H1 (cell line): ENCODE data around the gene PRKCH. TPM values are rescaled to one million over a fixed set of nuclear protein-coding genes. Genes with fewer than 3 reads are reported as not detected.

Experiments used
- POLR2A ChIP-seq, 2 experiments: IDR thresholded peaks; 1 replicate in 1 of 2; 2 replicates in 1 of 2; pipeline ENCODE4 v1.6.1; 2011; ENCODE audit warnings: low read depth in 2 of 2, low read length in 2 of 2, mild to moderate bottlenecking in 2 of 2; ENCODE audit errors: control extremely low read depth in 1 of 2
- POLR2AphosphoS5 ChIP-seq: IDR thresholded peaks from 2 replicates; pipeline ENCODE4 v1.6.1; 2011; ENCODE audit warnings: low read depth, low read length
- RXRA ChIP-seq: IDR thresholded peaks from 2 replicates; pipeline ENCODE4 v1.6.1; 2011; ENCODE audit warnings: low read depth, mild to moderate bottlenecking, low read length, moderate library complexity; ENCODE audit not compliant: insufficient read depth
- SAP30 ChIP-seq: fragments of 300-600 bp; sonication (generic); IDR thresholded peaks from 2 replicates; pipeline ENCODE4 v1.7.1; 2012; ENCODE audit warnings: low read length, moderate library complexity, mild to moderate bottlenecking, inconsistent platforms; ENCODE audit not compliant: insufficient read depth, insufficient replicate concordance
- SIN3A ChIP-seq, 2 experiments: IDR thresholded peaks in 1 of 2; conservative IDR thresholded peaks in 1 of 2; 2 replicates each; pipeline ENCODE4 v1.6.1; 2011 to 2012; ENCODE audit warnings: low read length in 2 of 2, improper control_type of control experiment in 1 of 2, low read depth in 1 of 2, mild to moderate bottlenecking in 1 of 2
- SP4 ChIP-seq: IDR thresholded peaks from 2 replicates; pipeline ENCODE4 v1.6.1; 2012; ENCODE audit warnings: low read length, inconsistent platforms
- SRF ChIP-seq: IDR thresholded peaks from 2 replicates; pipeline ENCODE4 v1.6.1; 2011; ENCODE audit warnings: mild to moderate bottlenecking, low read depth, low read length, moderate library complexity
- TEAD4 ChIP-seq: IDR thresholded peaks from 2 replicates; pipeline ENCODE4 v1.6.1; 2012; ENCODE audit warnings: low read depth, low read length, inconsistent platforms, mixed read lengths
- polyA plus RNA-seq, 7 experiments: library from polyadenylated mRNA; depleted of rRNA in 3 of 7; stranded (reverse) in 5 of 7; unstranded in 2 of 7; fragments of >200 nt in 5 of 7; fragments of 200-250 nt in 2 of 7; gene quantifications; 1 replicate in 5 of 7; 2 replicates in 1 of 7; 4 replicates in 1 of 7; pipeline versions ENCODE4 v1.2.1 to v1.2.3, GENCODE V29; 2011 to 2013; ENCODE audit warnings: missing spikeins in 2 of 7, mixed read lengths in 2 of 7
- total RNA-seq: library from RNA; stranded (reverse); fragmentation: NEBNext Ultra II Directional; extraction: Animal tissue kit (Norgen Biotek cat#: 25700); gene quantifications from 2 replicates; pipeline ENCODE4 v1.2.1, GENCODE V29; 2021
- TF ChIP-seq, protein P1 (sequence below): fragments of 300-600 bp; sonication (generic); IDR thresholded peaks from 2 replicates; pipeline ENCODE4 v1.7.1; 2012; ENCODE audit warnings: low read length, moderate library complexity, mild to moderate bottlenecking, inconsistent platforms; ENCODE audit not compliant: insufficient replicate concordance

Gene PRKCH
- total and polyA plus RNA-seq, 2 of the 8 experiments (the other 6 are each of a cell fraction or from before 2014, with no cell fraction given), result 6.4 to 7.0 TPM

DNA sequence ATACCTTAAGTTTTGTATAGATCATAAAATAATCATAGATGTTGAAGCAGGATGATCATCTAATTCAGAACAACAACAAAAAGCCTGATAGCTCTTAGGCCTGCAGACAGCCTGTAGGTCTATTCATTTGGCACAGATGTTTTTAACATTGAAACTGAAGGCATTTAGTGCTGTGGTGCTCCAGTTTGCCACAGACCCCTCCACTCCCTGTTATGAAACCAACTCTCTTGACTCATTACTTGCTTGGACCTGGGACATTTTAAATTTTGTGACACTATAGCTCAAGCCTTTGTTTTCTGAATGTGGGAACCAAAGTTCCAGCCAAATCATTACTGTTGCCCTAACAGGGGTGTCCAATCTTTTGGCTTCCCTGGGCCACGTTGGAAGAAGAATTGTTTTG lies 9.1 kb downstream of the PRKCH start (continued):
- TF ChIP-seq, protein P1, sequence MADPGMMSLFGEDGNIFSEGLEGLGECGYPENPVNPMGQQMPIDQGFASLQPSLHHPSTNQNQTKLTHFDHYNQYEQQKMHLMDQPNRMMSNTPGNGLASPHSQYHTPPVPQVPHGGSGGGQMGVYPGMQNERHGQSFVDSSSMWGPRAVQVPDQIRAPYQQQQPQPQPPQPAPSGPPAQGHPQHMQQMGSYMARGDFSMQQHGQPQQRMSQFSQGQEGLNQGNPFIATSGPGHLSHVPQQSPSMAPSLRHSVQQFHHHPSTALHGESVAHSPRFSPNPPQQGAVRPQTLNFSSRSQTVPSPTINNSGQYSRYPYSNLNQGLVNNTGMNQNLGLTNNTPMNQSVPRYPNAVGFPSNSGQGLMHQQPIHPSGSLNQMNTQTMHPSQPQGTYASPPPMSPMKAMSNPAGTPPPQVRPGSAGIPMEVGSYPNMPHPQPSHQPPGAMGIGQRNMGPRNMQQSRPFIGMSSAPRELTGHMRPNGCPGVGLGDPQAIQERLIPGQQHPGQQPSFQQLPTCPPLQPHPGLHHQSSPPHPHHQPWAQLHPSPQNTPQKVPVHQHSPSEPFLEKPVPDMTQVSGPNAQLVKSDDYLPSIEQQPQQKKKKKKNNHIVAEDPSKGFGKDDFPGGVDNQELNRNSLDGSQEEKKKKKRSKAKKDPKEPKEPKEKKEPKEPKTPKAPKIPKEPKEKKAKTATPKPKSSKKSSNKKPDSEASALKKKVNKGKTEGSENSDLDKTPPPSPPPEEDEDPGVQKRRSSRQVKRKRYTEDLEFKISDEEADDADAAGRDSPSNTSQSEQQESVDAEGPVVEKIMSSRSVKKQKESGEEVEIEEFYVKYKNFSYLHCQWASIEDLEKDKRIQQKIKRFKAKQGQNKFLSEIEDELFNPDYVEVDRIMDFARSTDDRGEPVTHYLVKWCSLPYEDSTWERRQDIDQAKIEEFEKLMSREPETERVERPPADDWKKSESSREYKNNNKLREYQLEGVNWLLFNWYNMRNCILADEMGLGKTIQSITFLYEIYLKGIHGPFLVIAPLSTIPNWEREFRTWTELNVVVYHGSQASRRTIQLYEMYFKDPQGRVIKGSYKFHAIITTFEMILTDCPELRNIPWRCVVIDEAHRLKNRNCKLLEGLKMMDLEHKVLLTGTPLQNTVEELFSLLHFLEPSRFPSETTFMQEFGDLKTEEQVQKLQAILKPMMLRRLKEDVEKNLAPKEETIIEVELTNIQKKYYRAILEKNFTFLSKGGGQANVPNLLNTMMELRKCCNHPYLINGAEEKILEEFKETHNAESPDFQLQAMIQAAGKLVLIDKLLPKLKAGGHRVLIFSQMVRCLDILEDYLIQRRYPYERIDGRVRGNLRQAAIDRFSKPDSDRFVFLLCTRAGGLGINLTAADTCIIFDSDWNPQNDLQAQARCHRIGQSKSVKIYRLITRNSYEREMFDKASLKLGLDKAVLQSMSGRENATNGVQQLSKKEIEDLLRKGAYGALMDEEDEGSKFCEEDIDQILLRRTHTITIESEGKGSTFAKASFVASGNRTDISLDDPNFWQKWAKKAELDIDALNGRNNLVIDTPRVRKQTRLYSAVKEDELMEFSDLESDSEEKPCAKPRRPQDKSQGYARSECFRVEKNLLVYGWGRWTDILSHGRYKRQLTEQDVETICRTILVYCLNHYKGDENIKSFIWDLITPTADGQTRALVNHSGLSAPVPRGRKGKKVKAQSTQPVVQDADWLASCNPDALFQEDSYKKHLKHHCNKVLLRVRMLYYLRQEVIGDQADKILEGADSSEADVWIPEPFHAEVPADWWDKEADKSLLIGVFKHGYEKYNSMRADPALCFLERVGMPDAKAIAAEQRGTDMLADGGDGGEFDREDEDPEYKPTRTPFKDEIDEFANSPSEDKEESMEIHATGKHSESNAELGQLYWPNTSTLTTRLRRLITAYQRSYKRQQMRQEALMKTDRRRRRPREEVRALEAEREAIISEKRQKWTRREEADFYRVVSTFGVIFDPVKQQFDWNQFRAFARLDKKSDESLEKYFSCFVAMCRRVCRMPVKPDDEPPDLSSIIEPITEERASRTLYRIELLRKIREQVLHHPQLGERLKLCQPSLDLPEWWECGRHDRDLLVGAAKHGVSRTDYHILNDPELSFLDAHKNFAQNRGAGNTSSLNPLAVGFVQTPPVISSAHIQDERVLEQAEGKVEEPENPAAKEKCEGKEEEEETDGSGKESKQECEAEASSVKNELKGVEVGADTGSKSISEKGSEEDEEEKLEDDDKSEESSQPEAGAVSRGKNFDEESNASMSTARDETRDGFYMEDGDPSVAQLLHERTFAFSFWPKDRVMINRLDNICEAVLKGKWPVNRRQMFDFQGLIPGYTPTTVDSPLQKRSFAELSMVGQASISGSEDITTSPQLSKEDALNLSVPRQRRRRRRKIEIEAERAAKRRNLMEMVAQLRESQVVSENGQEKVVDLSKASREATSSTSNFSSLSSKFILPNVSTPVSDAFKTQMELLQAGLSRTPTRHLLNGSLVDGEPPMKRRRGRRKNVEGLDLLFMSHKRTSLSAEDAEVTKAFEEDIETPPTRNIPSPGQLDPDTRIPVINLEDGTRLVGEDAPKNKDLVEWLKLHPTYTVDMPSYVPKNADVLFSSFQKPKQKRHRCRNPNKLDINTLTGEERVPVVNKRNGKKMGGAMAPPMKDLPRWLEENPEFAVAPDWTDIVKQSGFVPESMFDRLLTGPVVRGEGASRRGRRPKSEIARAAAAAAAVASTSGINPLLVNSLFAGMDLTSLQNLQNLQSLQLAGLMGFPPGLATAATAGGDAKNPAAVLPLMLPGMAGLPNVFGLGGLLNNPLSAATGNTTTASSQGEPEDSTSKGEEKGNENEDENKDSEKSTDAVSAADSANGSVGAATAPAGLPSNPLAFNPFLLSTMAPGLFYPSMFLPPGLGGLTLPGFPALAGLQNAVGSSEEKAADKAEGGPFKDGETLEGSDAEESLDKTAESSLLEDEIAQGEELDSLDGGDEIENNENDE, result no peak
- TF ChIP-seq TEAD4 (no peak), POLR2AphosphoS5 (no peak), SP4 (no peak), SIN3A (conservative IDR thresholded peaks at IDR 0.05 in 1 of 2, IDR thresholded peaks at IDR 0.05 in 1 of 2; ENCODE audit: low read depth in 1 of 2, low read length in 2 of 2) (no peak), SRF (no peak), POLR2A (IDR thresholded peaks at IDR 0.05; ENCODE audit: control extremely low read depth in 1 of 2, low read depth in 2 of 2, low read length in 2 of 2) (no peak), RXRA (no peak), SAP30 (no peak)
